ENCODE data around the gene TGM3. TPM values are rescaled to one million over a fixed set of nuclear protein-coding genes. Genes with fewer than 3 reads are reported as not detected.

The TGM3 gene
- total RNA-seq, 1 experiment from 2014 or later, result 0.11 TPM

- TF ChIP-seq ZNF317 (CRISPR knock-in tag; IDR thresholded peaks at IDR 0.05; ENCODE audit: borderline replicate concordance, low read depth) (no peak), EMX1 (CRISPR knock-in tag; IDR thresholded peaks at IDR 0.05) (no peak), ERG (CRISPR knock-in tag; IDR thresholded peaks at IDR 0.05) (no peak), AFF4 (CRISPR knock-in tag; IDR thresholded peaks at IDR 0.05; ENCODE audit: borderline replicate concordance) (no peak), ATF6 (CRISPR knock-in tag; IDR thresholded peaks at IDR 0.05) (no peak), TEAD4 (CRISPR knock-in tag; IDR thresholded peaks at IDR 0.05) (no peak), ZNF281 (CRISPR knock-in tag; IDR thresholded peaks at IDR 0.05) (no peak), ZNF396 (CRISPR knock-in tag; IDR thresholded peaks at IDR 0.05; ENCODE audit: borderline replicate concordance) (no peak), ZBTB21 (CRISPR knock-in tag; IDR thresholded peaks at IDR 0.05; ENCODE audit: borderline replicate concordance) (no peak), MAX (CRISPR knock-in tag; IDR thresholded peaks at IDR 0.05) (no peak), ELF4 (CRISPR knock-in tag; IDR thresholded peaks at IDR 0.05; ENCODE audit: low read depth) (no peak), PRRX2 (CRISPR knock-in tag; IDR thresholded peaks at IDR 0.05) (no peak), ZNF416 (CRISPR knock-in tag; IDR thresholded peaks at IDR 0.05) (no peak), CTCF (IDR thresholded peaks at IDR 0.05) (no peak), NR1H2 (CRISPR knock-in tag; IDR thresholded peaks at IDR 0.05) (no peak), SP1 (CRISPR knock-in tag; conservative IDR thresholded peaks at IDR 0.05) (no peak), ZNF425 (CRISPR knock-in tag; conservative IDR thresholded peaks at IDR 0.05) (no peak), USF2 (CRISPR knock-in tag; IDR thresholded peaks at IDR 0.05) (no peak)
- H3K36me3 Mint-ChIP-seq, result no peaks in the 10 kb centered on the region
- H3K27me3 Mint-ChIP-seq (ENCODE audit: low read depth), result no peaks in the 10 kb centered on the region
- no peak for DNase-seq (ENCODE audit: low spot score)
- H3K27ac Mint-ChIP-seq, result no peak overlapping the region
- no peak overlapping the region for H3K4me3 Mint-ChIP-seq
- peaks cover 11% of the 10 kb centered on the region for H3K4me1 Mint-ChIP-seq
- no peaks in the 10 kb centered on the region for H3K9me3 Mint-ChIP-seq
- CTCF ChIA-PET, result interaction anchor here (0.8 to 0.9 kb wide), 2 partner anchors 43 to 53 kb away, joined by 3 to 4 read pairs; no protein-coding TSS in a partner anchor
- POLR2A ChIA-PET, result no interaction called here
- ATAC-seq, result no peak
Observed at GRCh38 chr20:2259731-2260130, 36.1 kb upstream of the TGM3 start.
